ENCODE data around the gene FOXP4.

DNA sequence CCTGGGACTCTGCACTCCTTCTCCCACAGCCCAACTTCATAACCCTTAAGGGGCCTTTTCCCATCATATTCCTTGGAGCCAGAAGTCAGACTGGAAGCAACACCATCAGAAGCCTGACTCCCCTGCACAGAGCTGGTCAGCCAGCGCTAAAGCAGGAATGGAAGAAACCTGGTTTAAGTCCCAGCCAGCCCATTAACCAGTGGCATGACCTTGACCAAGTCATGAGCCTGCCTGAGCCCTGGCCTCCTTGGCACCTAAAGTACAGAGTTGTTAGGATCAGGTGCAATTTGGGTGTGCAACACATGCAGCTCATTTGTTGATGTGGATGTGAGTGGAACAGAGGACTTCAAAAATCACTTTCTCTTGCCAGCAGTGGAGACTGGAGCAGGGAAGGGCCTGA, 20.8 kb downstream of the FOXP4 start:
- TF ChIP-seq SIN3A (IDR thresholded peaks at IDR 0.05; ENCODE audit: borderline replicate concordance, low read depth, low read length) (no peak), ELF1 (IDR thresholded peaks at IDR 0.05) (no peak), MXI1 (IDR thresholded peaks at IDR 0.05; ENCODE audit: low read depth, low read length) (no peak), YY1 (IDR thresholded peaks at IDR 0.05; ENCODE audit: low read depth) (no peak), GABPA (IDR thresholded peaks at IDR 0.05; ENCODE audit: low read depth) (no peak), EZH2phosphoT487 (IDR thresholded peaks at IDR 0.05; ENCODE audit: borderline replicate concordance, low read depth) (no peak), RAD21 (IDR thresholded peaks at IDR 0.05; ENCODE audit: low read length) (no peak), POLR2AphosphoS5 (IDR thresholded peaks at IDR 0.05; ENCODE audit: low read depth, low read length) (no peak)
- TF ChIP-seq, protein P1, sequence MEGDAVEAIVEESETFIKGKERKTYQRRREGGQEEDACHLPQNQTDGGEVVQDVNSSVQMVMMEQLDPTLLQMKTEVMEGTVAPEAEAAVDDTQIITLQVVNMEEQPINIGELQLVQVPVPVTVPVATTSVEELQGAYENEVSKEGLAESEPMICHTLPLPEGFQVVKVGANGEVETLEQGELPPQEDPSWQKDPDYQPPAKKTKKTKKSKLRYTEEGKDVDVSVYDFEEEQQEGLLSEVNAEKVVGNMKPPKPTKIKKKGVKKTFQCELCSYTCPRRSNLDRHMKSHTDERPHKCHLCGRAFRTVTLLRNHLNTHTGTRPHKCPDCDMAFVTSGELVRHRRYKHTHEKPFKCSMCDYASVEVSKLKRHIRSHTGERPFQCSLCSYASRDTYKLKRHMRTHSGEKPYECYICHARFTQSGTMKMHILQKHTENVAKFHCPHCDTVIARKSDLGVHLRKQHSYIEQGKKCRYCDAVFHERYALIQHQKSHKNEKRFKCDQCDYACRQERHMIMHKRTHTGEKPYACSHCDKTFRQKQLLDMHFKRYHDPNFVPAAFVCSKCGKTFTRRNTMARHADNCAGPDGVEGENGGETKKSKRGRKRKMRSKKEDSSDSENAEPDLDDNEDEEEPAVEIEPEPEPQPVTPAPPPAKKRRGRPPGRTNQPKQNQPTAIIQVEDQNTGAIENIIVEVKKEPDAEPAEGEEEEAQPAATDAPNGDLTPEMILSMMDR (IDR thresholded peaks at IDR 0.05), result no peak
